Osteoblast (primary cell): Measurements from ENCODE around the gene H2BK1. TPM values are rescaled to one million over a fixed set of nuclear protein-coding genes. Genes with fewer than 3 reads are reported as not detected.
A peak's percentile ranks its signal among the peaks of the same experiment; 100 is the strongest.

Experiments used
- DNase-seq: peaks from one replicate; pipeline ENCODE4 v3.0.0; 2011; ENCODE audit warnings: low spot score, mixed read lengths; ENCODE audit not compliant: insufficient read length; ENCODE audit errors: missing footprints
- H2AFZ ChIP-seq: 2 replicates; pipeline ENCODE4 v1.6.0; 2011; ENCODE audit warnings: mild to moderate bottlenecking, low read length
- H3K27ac ChIP-seq: 2 replicates; pipeline ENCODE4 v1.5.1; 2011; ENCODE audit warnings: mild to moderate bottlenecking, low read depth, low read length, moderate library complexity
- H3K27me3 ChIP-seq: 2 replicates; pipeline ENCODE4 v1.6.0; 2012; ENCODE audit warnings: mild to moderate bottlenecking, control low read depth, inconsistent platforms, low read length, moderate library complexity; ENCODE audit not compliant: insufficient read depth
- H3K36me3 ChIP-seq: 2 replicates; pipeline ENCODE4 v1.5.1; 2011; ENCODE audit warnings: mild to moderate bottlenecking, low read length, control low read depth, moderate library complexity; ENCODE audit not compliant: insufficient read depth
- H3K4me1 ChIP-seq: 2 replicates; pipeline ENCODE4 v1.5.1; 2011; ENCODE audit warnings: mild to moderate bottlenecking, low read length, control low read depth, moderate library complexity; ENCODE audit not compliant: insufficient read depth
- H3K4me2 ChIP-seq: 2 replicates; pipeline ENCODE4 v1.6.0; 2011; ENCODE audit warnings: mild to moderate bottlenecking, low read length; ENCODE audit not compliant: insufficient read depth
- H3K4me3 ChIP-seq: fragments of 200-600 bp; sonication (generic); 3 replicates; pipeline ENCODE4 v1.5.1; 2012; ENCODE audit warnings: mild to moderate bottlenecking, low read length, inconsistent platforms; ENCODE audit not compliant: insufficient read depth
- H3K79me2 ChIP-seq: 2 replicates; pipeline ENCODE4 v1.6.0; 2012; ENCODE audit warnings: mild to moderate bottlenecking, low read length, control low read depth, inconsistent platforms; ENCODE audit not compliant: insufficient read depth
- H3K9me3 ChIP-seq: 2 replicates; pipeline ENCODE4 v1.5.1; 2011; ENCODE audit warnings: low read depth, low read length, control low read depth
- H4K20me1 ChIP-seq: 2 replicates; pipeline ENCODE4 v1.6.0; 2012; ENCODE audit warnings: mild to moderate bottlenecking, low read length, control low read depth; ENCODE audit not compliant: insufficient read depth
- CTCF ChIP-seq: IDR thresholded peaks from 2 replicates; pipeline ENCODE4 v1.5.1; 2011; ENCODE audit warnings: mild to moderate bottlenecking, low read depth, low read length, moderate library complexity; ENCODE audit errors: extremely low read depth
- total RNA-seq: library from RNA; depleted of rRNA; stranded (reverse); fragments of >200 nt; gene quantifications from 2 replicates; pipeline ENCODE4 v1.2.3, GENCODE V29; 2012

The H2BK1 gene
- total RNA-seq, 1 donor: not detected

DNA sequence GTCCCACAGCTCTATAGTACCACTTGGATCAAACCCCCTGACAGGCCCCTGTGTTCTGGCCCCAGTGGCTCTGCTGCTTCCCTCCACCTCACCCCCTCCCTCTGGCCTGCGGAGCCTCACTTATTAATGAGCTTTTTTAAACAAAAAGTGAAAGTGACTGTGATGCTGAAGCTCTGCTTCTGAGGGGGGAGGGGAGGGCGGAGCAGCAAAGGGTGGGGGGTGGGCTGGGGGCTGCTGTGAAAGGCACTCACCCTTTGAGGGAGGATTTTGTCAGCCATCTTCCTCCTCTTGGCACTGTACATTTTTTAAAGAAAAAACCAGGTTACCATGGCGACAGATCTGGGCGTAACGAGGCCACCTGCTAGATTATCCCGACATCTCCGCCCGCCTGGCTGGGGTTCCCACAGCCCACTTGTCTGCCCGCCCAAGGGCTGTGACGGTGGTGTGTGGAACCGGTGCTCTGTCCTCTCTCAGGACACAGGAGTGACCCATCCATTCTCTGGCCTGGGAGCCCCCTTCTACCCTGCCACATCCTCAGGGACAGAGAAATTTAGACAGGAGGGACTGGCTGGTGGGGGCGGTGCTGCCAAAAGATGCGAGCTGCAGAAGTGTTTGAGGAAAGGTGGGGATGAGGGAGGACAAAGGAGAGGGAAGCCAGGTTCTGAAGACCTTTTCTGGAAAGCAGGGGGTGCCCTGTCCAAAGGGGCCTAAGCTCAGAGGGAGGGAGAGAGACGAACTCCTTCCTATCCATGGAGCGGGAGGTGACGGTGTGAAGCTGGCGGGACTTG is 33.3 kb upstream of the H2BK1 start:
- H3K79me2 ChIP-seq: peaks cover 30% of the 10 kb centered on the region
- peaks cover 44% of the 10 kb centered on the region for H3K36me3 ChIP-seq
- H3K4me3 ChIP-seq: no peak overlapping the region
- peak; percentile 86 for DNase-seq
- H3K4me1 ChIP-seq: peaks cover 33% of the 10 kb centered on the region
- TF ChIP-seq CTCF: no peak
- peaks cover 48% of the 10 kb centered on the region for H4K20me1 ChIP-seq
- H3K27ac ChIP-seq: no peak overlapping the region
- H3K9me3 ChIP-seq: no peaks in the 10 kb centered on the region
- no peak overlapping the region for H2AFZ ChIP-seq
- no peaks in the 10 kb centered on the region for H3K27me3 ChIP-seq
- no peak overlapping the region for H3K4me2 ChIP-seq

DNA sequence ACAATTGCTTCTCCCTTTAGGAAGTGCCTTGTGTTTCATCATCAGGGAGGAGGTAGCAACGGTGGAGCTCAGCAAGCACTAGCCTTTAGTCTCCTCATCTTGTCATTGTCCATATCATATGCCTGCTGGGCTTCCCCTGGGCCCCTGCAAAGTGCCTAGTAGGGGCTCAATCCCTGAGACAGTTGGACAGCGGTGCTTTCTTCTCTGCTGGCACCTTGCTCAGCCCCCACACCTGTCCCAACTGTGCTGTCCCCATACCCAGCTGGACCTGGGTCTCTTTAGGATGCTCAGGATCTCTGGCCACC is 32.7 kb upstream of the H2BK1 start:
- Histone ChIP-seq H2AFZ (no peak overlapping the region), H3K36me3 (peaks cover 48% of the 10 kb centered on the region), H3K4me2 (no peak overlapping the region), H3K4me1 (peaks cover 33% of the 10 kb centered on the region), H3K4me3 (no peak overlapping the region), H3K9me3 (no peaks in the 10 kb centered on the region), H3K79me2 (peaks cover 32% of the 10 kb centered on the region), H3K27ac (no peak overlapping the region), H3K27me3 (no peaks in the 10 kb centered on the region), H4K20me1 (peaks cover 52% of the 10 kb centered on the region)
- DNase-seq: peak; percentile 87
- no peak for TF ChIP-seq CTCF

GRCh38 chr7:151242159-151243044 is 32.1 kb upstream of the H2BK1 start:
- Histone ChIP-seq H3K27me3 (no peaks in the 10 kb centered on the region), H2AFZ (no peak overlapping the region), H3K4me1 (peaks cover 28% of the 10 kb centered on the region), H3K4me3 (no peak overlapping the region), H3K36me3 (peaks cover 53% of the 10 kb centered on the region), H3K9me3 (no peaks in the 10 kb centered on the region), H3K79me2 (peaks cover 34% of the 10 kb centered on the region), H4K20me1 (peaks cover 58% of the 10 kb centered on the region), H3K27ac (no peak overlapping the region), H3K4me2 (no peak overlapping the region)
- peak; percentile 75 for DNase-seq
- no peak for TF ChIP-seq CTCF

DNA sequence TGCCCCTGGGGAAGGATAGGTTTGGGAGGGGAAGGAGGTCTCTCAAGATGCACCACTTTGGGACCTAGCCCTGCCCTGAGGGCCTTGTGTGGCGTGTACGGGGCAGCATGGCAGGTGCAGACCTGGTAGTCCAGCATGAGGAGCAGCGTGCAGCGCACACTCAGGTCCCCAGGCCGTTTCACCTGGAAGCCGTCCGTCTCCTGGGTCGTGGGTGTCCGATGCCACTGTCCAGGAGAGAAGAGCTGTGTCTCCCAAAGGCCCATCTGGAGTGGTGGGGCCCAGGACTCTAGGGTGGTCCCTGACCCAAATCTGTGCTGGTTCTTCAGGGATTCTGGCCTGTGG is 31.4 kb upstream of the H2BK1 start:
- no peaks in the 10 kb centered on the region for H3K27me3 ChIP-seq
- no peak overlapping the region for H3K4me2 ChIP-seq
- DNase-seq: no peak
- H3K9me3 ChIP-seq: no peaks in the 10 kb centered on the region
- H4K20me1 ChIP-seq: peaks cover 65% of the 10 kb centered on the region
- peaks cover 21% of the 10 kb centered on the region for H3K4me1 ChIP-seq
- no peak overlapping the region for H3K4me3 ChIP-seq
- TF ChIP-seq CTCF: no peak
- peaks cover 60% of the 10 kb centered on the region for H3K36me3 ChIP-seq
- no peak overlapping the region for H2AFZ ChIP-seq
- no peak overlapping the region for H3K27ac ChIP-seq
- H3K79me2 ChIP-seq: peaks cover 39% of the 10 kb centered on the region
